ENCODE measurements around the gene PFAS.
"Not testable (repeated sequence)": the region's sequence is repeated elsewhere in the genome, so short reads cannot be mapped to it uniquely, and the experiment has no call there.

The PFAS gene

DNA sequence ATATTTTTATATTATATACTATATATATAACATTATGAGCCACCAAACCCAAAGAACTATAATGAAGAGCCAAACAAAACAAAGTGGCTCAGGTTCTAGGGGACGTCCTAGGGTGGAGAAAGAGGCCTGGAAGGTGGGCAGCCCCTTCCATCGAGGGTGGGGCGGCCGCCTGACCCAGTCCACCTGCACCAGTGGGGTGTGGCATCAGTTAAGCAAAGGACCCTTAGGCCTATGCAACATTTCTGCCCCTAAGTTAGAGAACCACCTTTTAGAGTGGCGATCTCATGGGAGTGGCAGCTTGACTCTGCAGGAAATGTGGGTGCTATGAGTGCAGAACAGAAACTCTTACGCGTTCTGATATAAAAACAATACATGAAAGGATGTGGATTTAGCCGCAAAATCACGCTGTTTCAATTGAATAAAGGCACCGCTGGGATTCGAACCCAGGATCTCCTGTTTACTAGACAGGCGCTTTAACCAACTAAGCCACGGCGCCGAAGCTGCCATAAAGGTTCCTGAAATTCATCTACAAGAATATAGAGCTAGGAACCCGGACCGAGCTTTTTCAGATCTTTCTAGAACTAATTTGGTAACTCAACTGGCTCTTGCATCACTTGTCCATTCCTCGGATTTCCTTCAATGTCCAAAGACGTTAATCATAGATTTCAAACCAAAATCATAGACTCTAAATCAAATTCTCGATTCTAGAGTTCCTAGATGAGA, 23.1 kb upstream of the PFAS start:
- DNase-seq: peak; percentile 83

DNA sequence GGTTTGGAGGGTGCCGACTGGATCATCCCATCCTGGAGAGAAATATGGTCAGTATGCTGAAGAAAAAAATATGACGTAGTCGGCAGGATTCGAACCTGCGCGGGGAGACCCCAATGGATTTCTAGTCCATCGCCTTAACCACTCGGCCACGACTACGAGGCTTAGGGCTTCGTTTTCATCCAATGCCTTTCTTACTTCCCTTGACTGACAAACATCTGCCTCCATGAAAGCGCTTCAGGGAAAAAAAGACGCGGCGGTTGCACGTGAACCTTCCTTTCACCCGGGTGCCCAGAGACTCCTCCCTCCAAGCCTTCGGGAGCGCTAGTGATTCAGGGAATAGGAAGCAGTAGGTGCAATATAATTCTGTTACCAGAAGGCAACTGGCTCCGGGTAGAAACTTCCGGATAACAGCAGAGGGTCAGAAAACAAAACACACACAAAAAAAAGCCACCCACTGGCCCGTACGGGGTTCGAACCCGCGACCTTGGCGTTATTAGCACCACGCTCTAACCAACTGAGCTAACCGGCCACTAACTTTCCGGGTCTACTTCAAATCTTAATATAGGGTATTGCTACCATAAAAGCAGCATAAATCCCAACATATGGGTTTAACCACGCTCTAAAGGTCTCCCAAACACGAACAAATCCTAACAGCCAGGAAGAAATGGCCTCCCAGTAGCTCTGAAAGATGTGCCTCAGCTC, 22.4 kb upstream of the PFAS start:
- DNase-seq: peak; percentile 94

DNA sequence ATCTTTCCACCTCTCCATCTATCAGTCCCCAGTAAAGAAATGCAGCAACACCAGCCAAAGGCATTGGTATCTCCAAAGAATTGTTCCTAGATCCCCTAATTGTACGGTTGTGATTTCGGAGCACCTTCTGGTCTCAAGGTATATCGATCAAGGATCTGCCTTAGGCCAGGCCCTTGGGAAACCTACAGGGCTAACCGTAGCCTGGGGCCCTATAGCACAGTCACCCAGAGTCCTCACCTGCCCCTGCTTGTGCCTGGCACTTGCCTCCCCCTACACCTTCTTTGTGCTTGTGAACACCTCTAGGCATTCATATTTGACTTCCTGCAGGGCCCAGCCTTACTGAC, 21.9 kb upstream of the PFAS start:
- no peak for DNase-seq

DNA sequence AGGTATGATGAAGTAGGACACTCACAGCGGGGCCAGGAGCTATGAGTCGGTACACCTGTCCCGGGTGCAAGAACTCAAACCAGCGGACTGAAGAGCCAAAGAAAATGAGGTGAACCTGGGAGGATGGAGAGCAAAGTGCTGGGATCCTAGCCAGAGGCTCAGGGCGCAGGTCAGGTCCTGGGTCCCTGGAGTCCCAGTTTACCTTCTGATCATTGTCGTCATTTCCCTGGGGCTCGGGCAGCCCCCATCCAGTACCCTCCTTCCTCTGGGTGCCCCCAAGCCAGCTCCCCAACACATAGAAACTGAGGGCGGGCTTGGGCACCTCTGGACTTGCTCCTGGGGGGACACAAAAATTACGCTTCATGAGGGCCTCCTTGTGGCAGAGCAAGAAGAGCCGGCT, 17.4 kb upstream of the PFAS start:
- DNase-seq: no peak

DNA sequence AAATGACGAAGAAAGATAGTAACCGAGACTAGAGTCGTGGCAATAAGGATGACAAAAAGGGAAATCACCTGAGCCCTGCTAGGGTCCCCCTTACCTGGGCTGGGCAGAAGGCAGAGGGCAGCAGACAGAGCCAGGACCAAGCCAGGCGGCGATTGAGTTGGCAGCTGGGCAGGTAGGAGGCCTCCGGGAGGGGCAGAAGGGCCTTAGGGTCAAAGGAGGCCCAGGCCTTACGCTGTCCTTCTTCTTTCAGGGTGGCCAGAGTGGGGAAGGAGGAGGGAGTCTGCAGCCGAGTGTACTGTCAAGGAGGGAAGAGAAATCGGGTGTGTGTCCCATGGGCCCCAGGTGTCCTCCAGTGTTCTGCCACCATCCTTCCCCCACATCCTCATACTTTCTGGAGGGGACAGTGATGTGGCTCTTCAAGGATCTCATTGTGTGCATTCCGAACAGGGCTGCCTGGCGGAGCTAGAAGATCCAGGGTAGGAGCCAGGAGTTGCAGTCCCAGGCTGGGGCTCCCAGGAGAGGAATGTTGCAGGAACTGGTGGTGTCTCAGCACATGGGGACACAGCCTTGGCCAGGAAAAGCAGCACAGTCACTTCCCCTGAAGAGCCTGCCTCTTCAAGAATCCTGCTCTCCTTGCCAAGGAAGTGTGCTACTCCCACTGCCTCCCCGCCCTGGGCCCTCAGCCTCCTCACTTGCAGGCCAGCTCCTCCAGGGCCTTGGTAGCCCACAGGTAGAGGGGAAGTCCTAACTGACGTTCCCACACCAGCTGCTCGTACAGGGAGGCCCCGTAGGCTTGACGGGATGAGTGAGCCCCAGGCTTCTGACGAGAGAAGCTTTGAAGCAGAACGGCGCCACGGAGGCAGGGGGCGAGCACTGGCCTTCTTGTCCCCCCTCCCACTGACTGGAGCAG, 14.5 kb upstream of the PFAS start:
- DNase-seq: no peak

DNA sequence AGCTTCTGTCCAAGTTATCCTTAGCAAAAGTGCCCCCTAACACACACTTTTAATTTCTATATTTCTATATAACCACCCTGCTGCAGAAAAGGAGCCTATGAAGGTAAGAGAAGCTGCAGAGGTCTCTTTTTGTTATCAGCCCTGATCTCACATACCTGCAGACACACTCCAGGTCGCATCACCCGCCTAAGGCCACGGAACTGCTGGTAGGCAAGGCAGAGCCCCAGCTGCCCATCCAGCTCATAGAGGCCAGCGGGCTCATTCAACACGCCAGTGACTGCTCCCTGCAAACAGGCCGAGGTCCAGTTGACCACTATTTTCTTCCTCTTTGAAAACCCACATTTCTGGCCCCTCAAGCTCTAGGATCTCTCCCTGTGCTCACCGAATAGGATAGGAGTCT, 13.4 kb upstream of the PFAS start:
- no peak for DNase-seq

DNA sequence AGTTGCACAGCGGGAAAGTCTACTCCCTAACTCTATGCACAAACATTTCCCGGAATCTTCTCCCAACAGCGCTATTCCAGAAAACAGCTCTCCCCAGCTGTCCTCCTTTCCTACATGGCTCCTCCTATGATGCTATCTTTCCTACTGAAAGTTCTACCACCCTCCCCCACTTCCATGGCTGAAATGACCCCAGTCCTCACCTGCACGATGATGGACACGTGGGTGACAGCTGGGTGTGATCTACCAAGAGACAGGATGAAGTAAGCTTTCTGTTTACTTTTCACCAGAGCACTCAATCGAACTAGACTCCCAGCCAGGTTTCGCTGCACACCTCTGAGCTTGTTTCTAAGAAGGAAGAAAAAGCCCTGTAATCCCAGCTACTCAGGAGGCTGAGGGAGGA, 11.9 kb upstream of the PFAS start:
- DNase-seq: no peak

DNA sequence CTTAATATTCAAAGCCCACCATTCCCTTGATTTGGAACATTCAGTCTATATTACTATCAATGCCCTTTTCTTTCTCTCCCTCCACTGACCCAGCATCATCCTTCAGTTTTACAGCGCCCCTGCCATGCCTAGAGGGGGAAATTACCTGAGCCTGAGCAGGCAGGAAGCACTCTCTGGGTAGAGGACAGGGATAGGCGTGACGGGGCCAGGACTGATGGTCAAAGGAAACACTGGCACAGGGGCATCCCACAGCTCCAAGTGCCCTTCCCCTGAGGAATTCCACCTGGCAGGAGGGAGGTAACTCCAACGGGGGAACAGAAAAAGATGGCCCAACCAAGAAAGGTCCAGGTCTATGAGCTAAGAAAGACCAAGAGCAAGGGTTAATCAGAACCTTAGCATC, 11.2 kb upstream of the PFAS start:
- no peak for DNase-seq

DNA sequence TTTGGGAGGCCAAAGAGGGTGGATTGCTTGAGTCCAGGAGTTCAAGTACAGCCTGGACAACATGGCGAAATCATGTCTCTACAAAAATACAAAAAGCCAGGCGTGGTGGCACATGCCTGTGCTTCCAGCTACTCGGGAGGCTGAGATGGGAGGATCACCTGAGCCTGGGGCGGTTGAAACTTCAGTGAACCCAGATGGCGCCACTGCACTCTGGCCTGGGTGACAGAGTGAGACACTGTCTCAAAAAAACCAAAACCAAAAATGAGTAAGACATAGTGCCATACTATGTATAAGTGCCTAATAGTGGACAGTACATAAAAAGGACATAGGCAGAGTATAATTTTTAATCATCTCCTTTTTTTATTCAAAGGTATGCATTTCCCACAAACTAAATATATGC, 5.3 kb upstream of the PFAS start:
- no peak for DNase-seq

DNA sequence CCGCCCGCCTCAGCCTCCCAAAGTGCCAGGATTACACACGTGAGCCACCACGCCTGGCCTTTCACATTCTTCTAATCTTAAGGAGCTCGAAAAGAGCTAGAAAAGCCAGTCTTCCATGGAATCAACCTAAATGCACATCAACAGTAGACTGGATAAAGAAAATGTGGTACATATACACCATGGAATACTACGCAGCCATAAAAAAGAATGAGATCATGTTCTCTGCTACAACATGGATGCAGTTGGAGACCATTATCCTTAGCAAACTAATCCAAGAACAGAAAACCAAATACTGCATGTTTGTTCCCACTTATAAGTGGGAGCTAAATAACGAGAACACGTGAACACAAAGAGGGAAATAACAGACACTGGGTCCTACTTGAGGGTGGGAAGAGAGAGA, 4.3 kb upstream of the PFAS start:
- no peak for DNase-seq

DNA sequence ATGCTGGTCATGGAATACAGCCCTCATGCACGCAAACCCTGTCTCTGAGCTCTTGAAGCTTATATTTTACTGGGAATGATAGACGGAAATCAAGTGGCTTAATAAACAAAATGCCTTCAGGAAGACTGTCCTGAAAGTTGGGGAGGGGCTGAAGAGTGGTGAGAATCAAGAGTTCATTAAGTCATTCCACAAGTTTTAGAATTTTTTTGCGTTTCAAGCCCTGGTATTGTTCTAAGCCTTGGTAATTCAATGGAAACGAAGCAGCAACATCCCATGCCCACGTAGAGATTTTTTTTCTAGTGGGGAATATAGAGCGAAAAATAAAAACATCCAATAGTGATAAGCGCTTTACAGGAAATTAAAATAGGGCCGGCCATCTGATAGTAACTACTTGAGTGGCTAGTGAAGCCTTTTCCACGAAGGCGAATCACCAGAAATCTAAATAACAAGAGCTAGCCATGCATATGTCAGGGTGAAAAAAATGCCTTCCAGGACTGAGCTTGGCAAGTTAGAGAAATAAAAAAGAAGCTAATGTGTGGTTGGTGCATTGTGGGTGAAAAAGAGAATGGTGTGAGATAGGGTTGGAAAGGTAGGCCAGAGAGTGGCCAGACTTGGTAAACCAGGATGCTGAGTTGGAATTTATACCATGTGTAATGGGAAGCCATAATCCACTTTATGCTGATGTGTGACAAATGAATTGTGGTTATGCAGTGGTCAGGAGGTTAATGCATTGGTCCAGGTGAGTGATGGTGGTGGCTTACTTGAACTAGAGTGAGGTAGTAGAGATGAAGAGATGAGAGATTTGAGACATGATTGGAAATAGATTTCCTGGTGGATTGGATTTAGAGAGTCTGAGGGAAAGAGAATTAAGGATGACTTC, 772 bp downstream of the PFAS start:
- DNase-seq: no peak

DNA sequence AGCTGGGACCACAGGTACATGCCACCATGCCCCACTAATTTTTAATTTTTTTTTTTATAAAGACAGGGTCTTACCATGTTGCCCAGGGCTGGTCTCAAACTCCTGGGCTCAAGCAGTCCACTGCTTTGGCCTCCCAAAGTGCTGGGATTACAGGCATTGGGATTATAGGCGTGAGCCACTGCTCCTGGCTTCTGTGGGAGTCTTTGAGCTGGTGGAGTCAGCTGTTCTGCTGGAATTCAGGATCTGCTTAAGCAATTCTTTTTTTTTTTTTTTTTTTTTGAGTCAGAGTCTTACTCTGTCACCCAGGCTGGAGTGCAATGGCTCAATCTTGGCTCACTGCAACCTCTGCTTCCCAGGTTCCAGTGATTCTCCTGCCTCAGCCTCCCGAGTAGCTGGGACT, 2.3 kb downstream of the PFAS start:
- DNase-seq: not testable (repeated sequence)

DNA sequence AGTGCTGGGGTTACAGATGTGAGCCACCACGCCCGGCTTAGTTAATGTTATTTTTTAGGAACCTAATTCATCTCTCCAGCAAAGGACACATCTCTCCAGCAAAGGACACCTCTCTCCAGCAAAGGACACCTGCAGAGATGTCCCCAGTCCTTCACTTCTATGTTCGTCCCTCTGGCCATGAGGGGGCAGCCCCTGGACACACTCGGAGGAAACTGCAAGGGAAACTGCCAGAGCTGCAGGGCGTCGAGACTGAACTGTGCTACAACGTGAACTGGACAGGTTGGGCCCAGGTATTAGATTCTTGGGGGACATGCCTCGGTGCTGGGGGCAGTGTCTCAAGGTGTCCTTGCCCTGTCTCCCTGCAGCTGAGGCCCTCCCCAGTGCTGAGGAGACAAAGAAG, 4.7 kb downstream of the PFAS start:
- no peak for DNase-seq

DNA sequence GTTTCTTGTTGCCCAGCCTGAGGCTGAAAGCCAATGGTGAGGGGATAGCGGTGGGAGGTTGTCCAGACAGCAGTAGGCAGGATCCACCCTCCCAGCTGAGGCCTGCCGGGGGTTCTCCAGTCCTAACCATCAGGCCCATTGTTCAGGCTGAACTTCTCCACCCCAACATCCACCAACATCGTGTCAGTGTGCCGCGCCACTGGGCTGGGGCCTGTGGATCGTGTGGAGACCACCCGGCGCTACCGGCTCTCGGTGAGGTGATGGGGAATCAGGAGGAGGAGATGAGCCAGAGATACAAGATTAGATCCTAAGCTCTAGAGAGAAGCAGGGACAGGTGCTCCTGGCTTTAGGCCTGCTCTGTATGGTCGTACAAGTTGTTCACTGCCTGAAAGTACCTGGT, 5.8 kb downstream of the PFAS start:
- no peak for DNase-seq

DNA sequence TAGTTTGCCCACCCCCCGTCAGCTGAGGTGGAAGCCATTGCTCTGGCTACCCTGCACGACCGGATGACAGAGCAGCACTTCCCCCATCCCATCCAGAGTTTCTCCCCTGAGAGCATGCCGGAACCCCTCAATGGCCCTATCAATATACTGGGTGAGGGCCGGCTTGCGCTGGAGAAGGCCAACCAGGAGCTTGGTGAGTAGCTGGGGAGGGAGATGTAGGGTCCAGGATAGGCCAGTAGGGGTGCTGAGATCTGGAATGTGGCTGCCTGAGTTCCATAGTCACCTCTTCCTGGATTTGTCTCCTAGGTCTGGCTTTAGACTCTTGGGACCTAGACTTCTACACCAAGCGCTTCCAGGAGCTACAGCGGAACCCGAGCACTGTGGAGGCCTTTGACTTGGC, 6.4 kb downstream of the PFAS start:
- no peak for DNase-seq

DNA sequence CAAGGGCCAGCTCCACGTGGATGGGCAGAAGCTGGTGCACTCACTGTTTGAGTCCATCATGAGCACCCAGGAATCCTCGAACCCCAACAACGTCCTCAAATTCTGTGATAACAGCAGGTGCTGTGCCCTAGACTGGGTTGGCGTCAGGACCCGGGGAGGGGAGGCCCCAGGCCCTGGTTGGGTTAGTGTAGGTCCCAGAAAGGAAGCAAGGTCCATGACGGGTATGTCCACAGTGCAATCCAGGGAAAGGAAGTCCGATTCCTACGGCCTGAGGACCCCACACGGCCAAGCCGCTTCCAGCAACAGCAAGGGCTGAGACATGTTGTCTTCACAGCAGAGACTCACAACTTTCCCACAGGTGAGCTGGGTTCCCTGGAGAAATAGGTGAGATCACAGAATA, 7.2 kb downstream of the PFAS start:
- DNase-seq: no peak

DNA sequence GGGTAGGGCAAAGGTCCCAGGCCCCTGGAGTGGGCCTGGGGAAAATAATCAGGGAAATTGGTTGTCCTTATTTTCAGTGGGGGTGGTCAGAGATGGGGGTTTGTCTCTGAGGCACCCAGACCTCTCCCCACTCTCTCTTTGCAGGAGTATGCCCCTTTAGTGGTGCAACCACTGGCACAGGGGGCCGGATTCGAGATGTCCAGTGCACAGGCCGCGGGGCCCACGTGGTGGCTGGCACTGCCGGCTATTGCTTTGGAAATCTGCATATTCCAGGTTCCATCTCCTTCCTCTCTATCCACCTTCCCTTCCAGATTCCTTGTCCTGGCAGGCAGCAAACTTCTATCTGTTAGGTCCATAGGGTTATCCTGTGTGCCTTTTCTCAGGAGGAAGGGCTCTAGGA, 7.6 kb downstream of the PFAS start:
- DNase-seq: no peak

DNA sequence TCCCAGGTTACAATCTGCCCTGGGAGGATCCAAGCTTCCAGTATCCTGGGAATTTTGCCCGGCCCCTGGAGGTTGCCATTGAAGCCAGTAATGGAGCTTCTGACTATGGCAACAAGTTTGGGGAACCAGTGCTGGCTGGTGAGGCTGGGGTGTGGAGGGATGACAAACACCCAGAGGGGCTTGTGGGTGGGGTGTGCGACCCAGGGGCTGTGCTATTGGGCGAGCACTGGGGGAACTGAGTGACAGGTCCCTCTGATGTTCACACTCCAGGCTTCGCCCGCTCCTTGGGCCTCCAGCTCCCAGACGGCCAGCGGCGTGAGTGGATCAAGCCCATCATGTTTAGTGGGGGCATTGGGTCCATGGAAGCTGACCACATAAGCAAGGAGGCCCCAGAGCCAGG, 8.7 kb downstream of the PFAS start:
- no peak for DNase-seq

DNA sequence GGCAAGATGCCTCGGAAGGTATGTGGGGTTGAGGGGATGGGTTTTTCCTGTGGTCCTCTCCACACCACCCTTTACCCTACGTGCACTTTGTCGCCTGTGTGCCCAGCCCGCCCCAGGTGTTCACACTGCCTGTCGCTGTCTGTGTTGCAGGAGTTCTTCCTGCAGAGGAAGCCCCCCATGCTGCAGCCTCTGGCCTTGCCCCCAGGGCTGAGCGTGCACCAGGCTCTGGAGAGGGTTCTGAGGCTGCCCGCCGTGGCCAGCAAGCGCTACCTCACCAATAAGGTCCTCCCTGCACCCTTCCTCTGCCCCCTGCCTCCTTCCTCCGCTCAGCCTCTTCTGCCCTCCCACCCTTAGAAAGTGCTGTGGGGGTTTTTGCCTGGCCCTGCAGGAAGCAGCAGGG, 15.2 kb downstream of the PFAS start:
- DNase-seq: no peak

DNA sequence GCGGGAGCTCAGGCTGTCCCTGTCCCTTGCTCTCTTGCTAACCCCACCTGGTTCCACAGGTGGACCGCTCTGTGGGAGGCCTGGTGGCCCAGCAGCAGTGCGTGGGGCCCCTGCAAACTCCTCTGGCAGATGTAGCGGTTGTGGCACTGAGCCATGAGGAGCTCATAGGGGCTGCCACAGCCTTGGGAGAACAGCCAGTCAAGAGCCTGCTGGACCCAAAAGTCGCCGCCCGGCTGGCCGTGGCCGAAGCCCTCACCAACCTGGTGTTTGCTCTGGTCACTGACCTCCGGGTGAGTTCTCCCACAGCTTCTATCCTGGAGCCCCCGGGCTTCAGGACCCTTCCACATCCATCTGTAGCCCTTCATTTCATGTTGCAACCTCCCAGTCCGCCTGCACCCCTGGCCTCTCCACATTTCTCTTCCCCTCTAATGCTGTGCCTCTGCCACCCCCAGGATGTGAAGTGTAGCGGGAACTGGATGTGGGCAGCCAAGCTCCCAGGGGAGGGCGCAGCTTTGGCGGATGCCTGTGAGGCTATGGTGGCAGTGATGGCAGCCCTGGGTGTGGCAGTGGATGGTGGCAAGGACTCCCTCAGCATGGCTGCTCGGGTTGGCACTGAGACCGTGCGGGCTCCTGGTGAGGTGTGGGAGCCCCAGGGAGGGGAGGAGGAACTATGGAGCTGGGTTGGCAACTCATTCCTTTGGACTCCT, 15.9 kb downstream of the PFAS start:
- no peak for DNase-seq

DNA sequence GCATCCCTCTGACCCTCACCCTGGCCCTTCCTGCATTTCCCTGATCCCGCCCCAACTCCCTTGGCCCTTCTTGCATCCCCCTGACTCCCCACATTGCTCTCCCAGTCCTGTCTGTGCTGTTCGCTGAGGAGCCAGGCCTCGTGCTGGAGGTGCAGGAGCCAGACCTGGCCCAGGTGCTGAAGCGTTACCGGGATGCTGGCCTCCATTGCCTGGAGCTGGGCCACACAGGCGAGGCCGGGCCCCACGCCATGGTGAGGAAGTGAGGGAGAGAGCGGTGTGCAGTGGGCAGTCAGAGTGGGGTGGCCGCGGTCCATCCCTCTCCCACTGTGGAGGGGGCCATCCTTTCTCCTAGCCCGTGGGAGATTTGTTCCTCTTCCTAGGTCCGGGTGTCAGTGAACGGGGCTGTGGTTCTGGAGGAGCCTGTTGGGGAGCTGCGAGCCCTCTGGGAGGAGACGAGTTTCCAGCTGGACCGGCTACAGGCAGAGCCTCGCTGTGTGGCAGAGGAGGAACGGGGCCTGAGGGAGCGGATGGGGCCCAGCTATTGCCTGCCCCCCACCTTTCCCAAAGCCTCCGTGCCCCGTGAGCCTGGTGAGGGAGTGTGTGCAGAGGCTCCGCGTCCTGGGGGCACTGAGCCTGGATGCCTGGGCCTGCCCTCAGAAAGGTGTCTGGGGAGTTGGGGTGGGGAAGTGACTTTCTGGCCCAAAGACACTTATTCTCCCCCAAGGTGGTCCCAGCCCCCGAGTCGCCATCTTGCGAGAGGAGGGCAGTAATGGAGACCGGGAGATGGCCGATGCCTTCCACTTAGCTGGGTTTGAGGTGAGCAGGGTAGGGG, 17.8 kb downstream of the PFAS start:
- no peak for DNase-seq

All from NCI-H748 treated with DMSO at 0.1 percent for 48 hours (cell line).